Measurements from ENCODE around the gene QKI.

- TF ChIP-seq CTCF (IDR thresholded peaks at IDR 0.05; ENCODE audit: extremely low read depth in 1 of 2, insufficient read depth in 1 of 2, low read depth in 1 of 2, low read length in 2 of 2) (no peak), EZH2 (IDR thresholded peaks at IDR 0.05; ENCODE audit: borderline replicate concordance, low read depth, low read length, severe bottlenecking) (no peak), POLR2A (IDR thresholded peaks at IDR 0.05; ENCODE audit: low read depth, low read length) (no peak), FOS (IDR thresholded peaks at IDR 0.05; ENCODE audit: borderline replicate concordance, insufficient read depth, low read length) (no peak)
Measured at GRCh38 chr6:163436843-163437242, 22.3 kb downstream of the QKI start.

Measured in endothelial cell of umbilical vein (primary cell).